Memory B cell (primary cell): Measurements from ENCODE around the gene CCDC28B.

Source experiments
- ATAC-seq: fragments of 150-1000 bp; cut with Tn5 transposase; 2 replicates; pipeline ENCODE4 v1.10.0; 2021; ENCODE audit warnings: low read depth, mild to moderate bottlenecking, moderate library complexity
- DNase-seq, 2 donors: peaks; one replicate each; pipeline ENCODE4 v3.0.0; 2022; ENCODE audit warnings: low spot score in 2 of 2
- H3K27ac Mint-ChIP-seq: one replicate; pipeline ENCODE4 v1.8.0; 2022; ENCODE audit warnings: mild to moderate bottlenecking, moderate library complexity, mixed read lengths
- H3K27me3 Mint-ChIP-seq: one replicate; pipeline ENCODE4 v1.8.0; 2022; ENCODE audit warnings: mixed read lengths
- H3K36me3 Mint-ChIP-seq: one replicate; pipeline ENCODE4 v1.8.0; 2022; ENCODE audit warnings: mild to moderate bottlenecking, mixed read lengths
- H3K4me1 Mint-ChIP-seq: one replicate; pipeline ENCODE4 v1.8.0; 2022; ENCODE audit warnings: mixed read lengths
- H3K4me3 Mint-ChIP-seq: one replicate; pipeline ENCODE4 v1.8.0; 2022; ENCODE audit warnings: mild to moderate bottlenecking, moderate library complexity, mixed read lengths
- H3K9me3 Mint-ChIP-seq: one replicate; pipeline ENCODE4 v1.8.0; 2022; ENCODE audit warnings: mixed read lengths

Gene CCDC28B

DNA sequence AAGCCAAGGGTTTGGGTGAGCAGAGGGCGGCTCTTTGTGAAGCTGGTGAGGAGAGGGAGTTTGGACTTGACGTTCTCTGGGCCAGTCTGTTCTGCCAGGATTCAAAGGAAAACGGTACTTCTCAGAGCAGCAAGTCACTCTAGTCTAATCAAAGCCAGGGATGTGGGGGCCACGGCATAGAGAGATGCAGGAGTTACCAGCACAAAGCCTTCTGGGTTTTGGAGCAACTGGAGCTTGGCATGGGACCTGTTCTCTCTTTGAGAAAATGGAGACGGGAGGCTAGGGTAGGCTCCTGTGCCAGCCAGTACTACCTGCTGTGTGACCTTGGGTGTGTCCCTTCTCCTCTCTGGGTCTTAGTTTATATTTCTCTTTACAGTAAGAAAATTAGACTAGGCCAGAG is 18.8 kb upstream of the CCDC28B start:
- H3K4me3 Mint-ChIP-seq = peak overlapping the region; percentile 88
- H3K9me3 Mint-ChIP-seq = no peaks in the 10 kb centered on the region
- peaks cover 23% of the 10 kb centered on the region for H3K36me3 Mint-ChIP-seq
- DNase-seq (no peak), ATAC-seq (no peak)
- H3K27ac Mint-ChIP-seq = peak overlapping the region; percentile 35
- H3K27me3 Mint-ChIP-seq = no peaks in the 10 kb centered on the region
- peaks cover 41% of the 10 kb centered on the region for H3K4me1 Mint-ChIP-seq

DNA sequence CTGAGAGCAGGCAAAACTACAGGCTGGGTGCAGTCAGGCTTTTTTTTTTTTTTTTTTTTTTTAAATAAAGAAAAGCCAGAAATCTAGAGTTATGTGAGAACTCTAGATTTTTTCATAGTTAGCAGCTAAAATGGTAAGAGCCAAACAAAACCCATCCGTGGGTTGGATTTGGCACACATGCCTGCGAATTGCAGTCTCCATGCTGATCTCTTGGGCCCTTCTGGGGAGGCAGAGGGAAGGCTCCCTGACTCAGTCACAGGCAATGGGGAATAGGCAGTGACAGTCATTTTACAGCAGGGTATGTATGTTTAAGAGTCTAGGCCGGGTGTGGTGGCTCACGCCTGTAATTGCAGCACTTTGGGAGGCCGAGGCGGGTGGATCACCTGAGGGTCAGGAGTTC is 18.3 kb upstream of the CCDC28B start:
- no peak overlapping the region for H3K4me3 Mint-ChIP-seq
- H3K9me3 Mint-ChIP-seq = no peaks in the 10 kb centered on the region
- H3K27me3 Mint-ChIP-seq = no peaks in the 10 kb centered on the region
- DNase-seq (no peak), ATAC-seq (no peak)
- peaks cover 42% of the 10 kb centered on the region for H3K4me1 Mint-ChIP-seq
- H3K27ac Mint-ChIP-seq = no peak overlapping the region
- peaks cover 24% of the 10 kb centered on the region for H3K36me3 Mint-ChIP-seq

DNA sequence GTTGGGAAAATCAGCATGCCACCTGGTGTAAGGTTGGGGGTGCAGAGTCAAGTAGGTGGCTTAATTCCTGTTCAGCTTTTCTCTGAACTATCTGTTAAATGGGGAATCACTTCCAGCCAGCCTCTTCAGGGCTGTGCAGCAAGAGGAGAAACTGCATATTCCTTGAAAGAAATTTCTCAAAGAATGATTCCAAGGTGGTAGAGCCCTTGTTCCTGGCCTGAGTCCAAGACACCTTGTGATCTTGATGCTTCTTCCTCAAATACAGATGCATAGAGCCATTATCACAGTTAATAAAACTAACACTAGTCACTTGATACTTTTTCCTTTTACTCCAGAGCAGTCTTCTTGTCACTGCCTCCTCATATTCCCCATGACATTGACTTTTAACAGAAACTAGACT is 15.7 kb upstream of the CCDC28B start:
- H3K4me1 Mint-ChIP-seq = peaks cover 42% of the 10 kb centered on the region
- no peak overlapping the region for H3K4me3 Mint-ChIP-seq
- peaks cover 31% of the 10 kb centered on the region for H3K36me3 Mint-ChIP-seq
- no peaks in the 10 kb centered on the region for H3K9me3 Mint-ChIP-seq
- DNase-seq (no peak), ATAC-seq (no peak)
- no peak overlapping the region for H3K27ac Mint-ChIP-seq
- H3K27me3 Mint-ChIP-seq = no peaks in the 10 kb centered on the region

DNA sequence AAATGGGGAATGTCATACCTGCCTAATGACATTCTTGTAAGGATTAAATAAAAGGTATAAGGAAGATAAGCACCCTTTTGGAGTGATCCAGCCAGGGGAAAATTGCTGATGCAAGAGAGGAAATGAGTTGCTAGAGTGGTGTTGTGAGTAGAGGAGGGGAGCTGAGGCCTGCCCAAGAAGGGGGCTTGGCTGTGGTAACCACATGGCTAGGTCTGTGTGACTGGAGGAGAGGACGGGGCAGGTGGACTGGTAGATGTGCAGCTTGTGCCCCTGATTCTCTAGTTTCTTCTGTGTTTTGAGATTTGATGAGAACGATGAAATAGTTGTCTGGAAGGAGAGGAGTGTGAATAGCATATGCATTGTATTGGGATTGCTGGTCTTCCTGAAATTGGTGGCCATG is 14.3 kb upstream of the CCDC28B start:
- DNase-seq = no peak
- no peak for ATAC-seq
- Mint-ChIP-seq H3K4me3 (no peak overlapping the region), H3K27ac (no peak overlapping the region), H3K36me3 (peaks cover 35% of the 10 kb centered on the region), H3K27me3 (no peaks in the 10 kb centered on the region), H3K9me3 (no peaks in the 10 kb centered on the region), H3K4me1 (peaks cover 33% of the 10 kb centered on the region)

DNA sequence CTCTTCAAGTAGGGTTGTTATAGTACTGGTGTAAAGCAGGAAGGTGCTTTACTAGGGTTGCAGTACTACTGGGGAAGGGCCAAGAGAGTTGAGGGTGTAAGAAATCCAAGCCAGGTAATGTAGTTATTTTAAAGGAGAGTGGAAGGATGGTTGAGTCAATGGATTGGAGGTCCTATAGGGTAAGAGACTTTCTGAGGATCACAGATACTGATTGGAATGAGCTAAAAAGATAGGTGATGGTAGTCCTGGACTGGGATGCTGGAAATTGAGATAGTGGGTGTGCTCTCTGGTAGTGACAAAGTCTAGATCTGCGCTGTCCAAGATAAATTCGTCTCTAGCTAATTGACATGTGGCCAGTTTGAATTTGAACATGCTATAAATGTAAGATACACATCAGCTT is 13.9 kb upstream of the CCDC28B start:
- peaks cover 28% of the 10 kb centered on the region for H3K4me1 Mint-ChIP-seq
- no peaks in the 10 kb centered on the region for H3K9me3 Mint-ChIP-seq
- DNase-seq (no peak), ATAC-seq (no peak)
- no peak overlapping the region for H3K4me3 Mint-ChIP-seq
- no peak overlapping the region for H3K27ac Mint-ChIP-seq
- H3K27me3 Mint-ChIP-seq = no peaks in the 10 kb centered on the region
- peaks cover 31% of the 10 kb centered on the region for H3K36me3 Mint-ChIP-seq

DNA sequence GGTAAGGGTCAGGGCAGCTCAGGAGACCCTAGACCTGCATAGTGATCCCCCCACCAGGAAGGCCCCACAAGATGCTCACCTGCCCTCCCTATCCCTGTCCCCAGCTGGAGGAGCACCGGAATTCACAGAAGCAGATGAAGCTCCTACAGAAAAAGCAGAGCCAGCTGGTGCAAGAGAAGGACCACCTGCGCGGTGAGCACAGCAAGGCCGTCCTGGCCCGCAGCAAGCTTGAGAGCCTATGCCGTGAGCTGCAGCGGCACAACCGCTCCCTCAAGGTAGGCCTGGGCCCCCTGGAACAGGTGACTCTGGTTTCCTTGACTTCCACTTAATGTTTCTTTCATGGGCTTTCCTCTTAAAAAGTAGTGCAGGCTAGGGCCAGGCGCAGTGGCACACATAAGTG is 12.5 kb upstream of the CCDC28B start:
- no peak for ATAC-seq
- Mint-ChIP-seq H3K36me3 (peaks cover 38% of the 10 kb centered on the region), H3K4me3 (no peak overlapping the region), H3K27me3 (no peaks in the 10 kb centered on the region), H3K4me1 (peaks cover 23% of the 10 kb centered on the region), H3K9me3 (no peaks in the 10 kb centered on the region), H3K27ac (no peak overlapping the region)
- no peak for DNase-seq

DNA sequence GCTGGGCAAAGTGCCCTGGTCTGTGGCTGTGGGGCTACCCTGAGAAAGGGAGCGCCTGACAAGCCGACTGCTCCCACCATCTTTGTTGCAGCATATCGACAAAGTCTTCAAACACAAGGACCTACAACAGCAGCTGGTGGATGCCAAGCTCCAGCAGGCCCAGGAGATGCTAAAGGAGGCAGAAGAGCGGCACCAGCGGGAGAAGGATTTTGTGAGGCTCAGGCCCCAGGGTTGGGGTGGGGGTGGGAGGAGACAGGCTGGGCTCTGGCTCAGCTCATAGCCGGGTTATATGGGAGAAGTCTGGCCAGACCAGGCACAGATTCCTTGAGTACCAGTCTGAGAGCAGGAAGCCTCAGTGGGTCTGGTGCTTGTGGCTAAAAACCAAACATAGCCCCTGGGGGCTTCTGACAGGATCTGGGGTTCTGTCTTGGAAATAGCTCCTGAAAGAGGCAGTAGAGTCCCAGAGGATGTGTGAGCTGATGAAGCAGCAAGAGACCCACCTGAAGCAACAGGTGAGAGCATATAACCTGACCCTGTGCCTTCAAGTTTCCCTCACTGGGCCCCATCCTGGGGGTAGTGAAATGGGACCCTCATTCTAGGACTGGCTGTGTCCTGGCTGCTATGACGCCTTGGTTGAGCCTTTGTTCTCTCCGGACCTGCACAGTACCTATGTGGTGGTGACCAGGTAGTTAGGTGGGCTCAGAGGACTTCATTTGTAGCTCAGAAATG is 8.0 kb upstream of the CCDC28B start:
- H3K36me3 Mint-ChIP-seq = peaks cover 37% of the 10 kb centered on the region
- DNase-seq (no peak), ATAC-seq (no peak)
- H3K4me3 Mint-ChIP-seq = no peak overlapping the region
- no peaks in the 10 kb centered on the region for H3K9me3 Mint-ChIP-seq
- peaks cover 5% of the 10 kb centered on the region for H3K4me1 Mint-ChIP-seq
- H3K27ac Mint-ChIP-seq = peak overlapping the region; percentile 45
- H3K27me3 Mint-ChIP-seq = no peaks in the 10 kb centered on the region

DNA sequence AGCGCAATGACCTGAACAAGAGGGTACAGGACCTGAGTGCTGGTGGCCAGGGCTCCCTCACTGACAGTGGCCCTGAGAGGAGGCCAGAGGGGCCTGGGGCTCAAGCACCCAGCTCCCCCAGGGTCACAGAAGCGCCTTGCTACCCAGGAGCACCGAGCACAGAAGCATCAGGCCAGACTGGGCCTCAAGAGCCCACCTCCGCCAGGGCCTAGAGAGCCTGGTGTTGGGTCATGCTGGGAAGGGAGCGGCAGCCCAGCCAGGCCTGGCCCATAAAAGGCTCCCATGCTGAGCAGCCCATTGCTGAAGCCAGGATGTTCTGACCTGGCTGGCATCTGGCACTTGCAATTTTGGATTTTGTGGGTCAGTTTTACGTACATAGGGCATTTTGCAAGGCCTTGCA is 5.4 kb upstream of the CCDC28B start:
- peaks cover 3% of the 10 kb centered on the region for H3K4me1 Mint-ChIP-seq
- no peaks in the 10 kb centered on the region for H3K27me3 Mint-ChIP-seq
- no peak for ATAC-seq
- H3K36me3 Mint-ChIP-seq = peaks cover 29% of the 10 kb centered on the region
- DNase-seq = no peak
- no peaks in the 10 kb centered on the region for H3K9me3 Mint-ChIP-seq
- H3K4me3 Mint-ChIP-seq = no peak overlapping the region
- no peak overlapping the region for H3K27ac Mint-ChIP-seq

DNA sequence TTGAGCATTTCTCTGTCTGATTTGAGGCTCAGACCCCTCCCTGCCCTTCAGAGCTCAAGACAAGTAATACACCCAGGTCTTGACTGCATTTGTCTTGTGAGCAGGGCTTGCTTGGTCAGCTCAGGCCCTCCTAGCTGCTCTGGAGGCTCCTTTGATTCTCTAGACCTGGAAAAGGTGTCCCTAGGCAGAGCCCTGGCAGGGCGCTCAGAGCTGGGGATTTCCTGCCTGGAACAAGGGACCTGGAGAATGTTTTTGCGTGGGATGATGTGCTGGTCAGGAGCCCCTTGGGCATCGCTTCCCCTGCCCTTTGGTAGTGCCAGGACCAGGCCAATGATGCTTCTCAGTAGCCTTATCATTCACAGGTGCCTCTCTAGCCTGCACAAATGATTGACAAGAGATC is 4.9 kb upstream of the CCDC28B start:
- DNase-seq (no peak), ATAC-seq (no peak)
- Mint-ChIP-seq H3K27me3 (no peaks in the 10 kb centered on the region), H3K4me1 (peaks cover 8% of the 10 kb centered on the region), H3K9me3 (no peaks in the 10 kb centered on the region), H3K27ac (no peak overlapping the region), H3K4me3 (no peak overlapping the region), H3K36me3 (peaks cover 29% of the 10 kb centered on the region)

DNA sequence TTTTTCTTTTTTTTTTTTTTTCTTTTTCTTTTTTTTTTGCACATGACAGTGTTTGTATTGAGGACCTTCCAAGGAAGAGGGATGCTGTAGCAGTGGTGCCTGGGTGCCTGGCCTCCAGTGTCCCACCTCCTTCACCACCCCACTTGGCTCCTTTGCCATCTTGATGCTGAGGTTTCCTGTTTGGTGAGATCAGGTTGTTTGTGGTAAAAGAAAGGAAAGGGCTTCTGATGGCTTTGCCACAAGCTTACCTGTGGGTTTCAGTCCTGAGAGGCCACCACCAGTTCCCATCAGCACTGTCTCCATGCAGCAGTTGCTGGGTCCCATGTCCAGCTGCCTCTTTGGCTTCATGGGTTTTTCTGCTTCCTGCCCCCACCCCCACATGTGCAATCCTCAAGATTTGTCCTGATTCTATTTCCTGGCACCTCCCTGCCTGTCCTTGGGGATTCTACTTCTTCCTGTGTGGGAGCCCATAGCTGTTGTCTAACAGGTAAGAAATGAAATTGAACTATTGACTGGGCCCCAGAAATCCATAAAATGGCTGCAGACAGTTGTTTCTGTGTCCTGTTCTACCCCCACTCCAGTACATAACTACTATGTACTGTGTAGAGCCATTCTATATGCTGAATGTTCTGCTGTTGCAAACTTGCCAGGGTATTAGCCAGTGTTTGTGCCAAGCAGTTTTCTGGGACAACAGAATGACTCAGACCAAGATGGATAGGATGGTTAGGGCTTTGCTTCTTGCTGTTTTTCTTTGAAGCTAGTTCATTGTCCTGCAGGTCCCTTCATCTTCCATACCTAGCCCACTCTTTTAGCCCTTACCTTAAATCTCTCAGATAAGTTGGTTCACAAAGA is 4.2 kb upstream of the CCDC28B start:
- Mint-ChIP-seq H3K4me1 (peaks cover 9% of the 10 kb centered on the region), H3K27ac (peak overlapping the region; percentile 45), H3K4me3 (no peak overlapping the region), H3K9me3 (no peaks in the 10 kb centered on the region), H3K36me3 (peaks cover 29% of the 10 kb centered on the region), H3K27me3 (no peaks in the 10 kb centered on the region)
- ATAC-seq (no peak), DNase-seq (no peak)

DNA sequence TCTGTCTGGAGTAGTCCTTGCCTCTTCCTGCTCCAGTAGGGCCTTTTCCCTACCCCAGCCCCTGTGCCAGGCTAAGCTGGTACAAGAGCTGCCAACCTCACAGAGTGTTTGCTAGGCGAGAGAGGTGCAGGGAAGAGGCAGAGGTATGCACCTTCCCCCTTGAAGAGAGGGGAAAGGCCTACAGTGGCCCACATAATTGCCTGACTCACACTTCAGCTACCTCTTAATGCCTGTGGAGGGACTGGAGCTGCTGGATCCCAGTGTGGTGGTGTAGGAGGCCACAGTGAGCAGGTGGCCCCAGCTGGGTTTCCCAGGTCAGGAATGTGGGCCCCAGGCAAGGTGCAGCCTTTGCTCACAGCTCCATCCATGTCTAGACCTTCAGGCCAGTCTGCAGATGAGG is 3.3 kb upstream of the CCDC28B start:
- ATAC-seq = no peak
- Mint-ChIP-seq H3K4me3 (no peak overlapping the region), H3K27ac (peak overlapping the region; percentile 45), H3K4me1 (peaks cover 17% of the 10 kb centered on the region), H3K27me3 (no peaks in the 10 kb centered on the region), H3K9me3 (no peaks in the 10 kb centered on the region), H3K36me3 (peaks cover 23% of the 10 kb centered on the region)
- DNase-seq = no peak

DNA sequence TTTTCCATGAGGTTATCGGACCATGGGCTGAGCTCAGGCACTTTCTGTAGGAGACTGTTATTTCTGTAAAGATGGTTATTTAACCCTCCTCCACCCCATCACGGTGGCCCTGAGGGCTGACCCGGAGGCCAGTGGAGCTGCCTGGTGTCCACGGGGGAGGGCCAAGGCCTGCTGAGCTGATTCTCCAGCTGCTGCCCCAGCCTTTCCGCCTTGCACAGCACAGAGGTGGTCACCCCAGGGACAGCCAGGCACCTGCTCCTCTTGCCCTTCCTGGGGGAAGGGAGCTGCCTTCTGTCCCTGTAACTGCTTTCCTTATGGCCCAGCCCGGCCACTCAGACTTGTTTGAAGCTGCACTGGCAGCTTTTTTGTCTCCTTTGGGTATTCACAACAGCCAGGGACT is 2.6 kb upstream of the CCDC28B start:
- H3K27ac Mint-ChIP-seq = peak overlapping the region; percentile 56
- peaks cover 19% of the 10 kb centered on the region for H3K36me3 Mint-ChIP-seq
- H3K9me3 Mint-ChIP-seq = no peaks in the 10 kb centered on the region
- H3K27me3 Mint-ChIP-seq = no peaks in the 10 kb centered on the region
- no peak overlapping the region for H3K4me3 Mint-ChIP-seq
- ATAC-seq (no peak), DNase-seq (no peak)
- H3K4me1 Mint-ChIP-seq = peaks cover 22% of the 10 kb centered on the region

DNA sequence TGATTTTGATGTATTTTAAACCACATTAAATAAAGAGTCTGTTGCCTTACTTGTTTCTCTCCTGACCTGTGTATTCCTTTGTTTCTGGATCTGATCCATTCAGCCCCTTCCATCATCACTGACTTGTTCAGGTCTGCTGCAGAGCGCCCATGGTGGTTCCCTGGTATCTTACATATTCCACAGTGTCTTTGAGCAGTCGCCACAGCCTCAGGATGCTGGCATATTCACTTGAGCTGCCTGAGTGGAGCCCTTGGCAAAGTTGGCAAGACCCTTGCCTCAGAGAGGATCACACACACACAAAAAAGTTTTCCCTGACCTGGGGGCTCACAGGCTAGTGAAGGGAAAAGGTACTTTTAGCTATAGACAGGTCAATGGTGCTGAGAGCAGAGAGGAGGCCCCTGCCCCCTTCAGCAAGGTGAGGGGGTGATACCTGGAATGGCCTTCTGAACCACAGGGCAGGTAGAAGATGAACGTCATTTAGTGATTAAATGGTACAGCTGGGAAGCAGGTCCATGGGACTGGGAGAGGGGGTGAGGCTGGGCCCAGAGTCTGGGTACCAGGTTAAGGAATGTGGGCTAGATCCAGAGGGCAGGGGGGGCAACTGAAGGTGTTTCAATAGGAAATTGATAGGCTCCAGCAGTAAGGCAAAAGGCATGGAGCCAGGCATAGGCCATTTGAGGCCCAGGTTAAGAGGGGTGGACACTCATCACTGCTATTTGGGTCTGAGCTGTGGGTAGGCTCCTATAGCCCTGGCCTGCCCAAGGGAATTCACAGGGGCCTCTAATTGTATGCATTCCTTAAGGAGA is 2.0 kb upstream of the CCDC28B start:
- Mint-ChIP-seq H3K36me3 (peaks cover 15% of the 10 kb centered on the region), H3K9me3 (no peaks in the 10 kb centered on the region), H3K4me3 (peak overlapping the region; percentile 56)

More for the DNA sequence above, 2.0 kb upstream of the CCDC28B start:
- H3K27ac Mint-ChIP-seq = peak overlapping the region; percentile 56
- H3K4me1 Mint-ChIP-seq = peaks cover 22% of the 10 kb centered on the region
- DNase-seq = no peak
- no peak for ATAC-seq
- no peaks in the 10 kb centered on the region for H3K27me3 Mint-ChIP-seq
